ENCODE measurements around the gene PLEKHG2.

Gene PLEKHG2

GRCh38 chr19:39390451-39390750 is 22.1 kb upstream of the PLEKHG2 start:
- peak overlapping the region; percentile 92 to 99 (median 95) for H3K9ac ChIP-seq
- peak overlapping the region; percentile 76 to 95 (median 92) for H3K4me2 ChIP-seq
- H3K27ac ChIP-seq: peak overlapping the region; percentile 88 to 98 (median 96)
- H3K27me3 ChIP-seq: no peaks in the 10 kb centered on the region
- no peaks in the 10 kb centered on the region for H3K9me3 ChIP-seq (replicated peaks in 1 of 11)
- H3K4me1 ChIP-seq: peaks cover 24 to 67% (median 31%) of the 10 kb centered on the region in 10 experiments
- H3K4me3 ChIP-seq: peak overlapping the region; percentile 82 to 97 (median 88)
- no peak for TF ChIP-seq Cebpa-rat (IDR thresholded peaks at IDR 0.05)
- peaks cover 0 to 29% (median 9%) of the 10 kb centered on the region in 11 experiments; a peak in 12 of 22 replicates for H4K20me1 ChIP-seq
- H3K36me3 ChIP-seq: peaks cover 60 to 76% (median 67%) of the 10 kb centered on the region in 11 experiments

GRCh38 chr19:39390751-39391437 is 21.6 kb upstream of the PLEKHG2 start, which contains the start of the genes MED29 and PAF1:
Gene MED29, plus strand, starts transcription at chr19:39391378. Its CDS starts 45 bp downstream, at chr19:39391423.
Gene PAF1, minus strand, starts transcription at chr19:39391106. Its CDS starts 242 bp downstream, at chr19:39390864.
- H3K36me3 ChIP-seq: peaks cover 56 to 76% (median 67%) of the 10 kb centered on the region in 11 experiments

GRCh38 chr19:39397360-39398296 is 14.8 kb upstream of the PLEKHG2 start:
- no peak for TF ChIP-seq Cebpa-rat (IDR thresholded peaks at IDR 0.05)
- Histone ChIP-seq H3K36me3 (peaks cover 25 to 54% (median 39%) of the 10 kb centered on the region in 11 experiments), H3K4me2 (peak overlapping the region; percentile 61 to 99 (median 96)), H3K9me3 (replicated peaks in 1 of 11) (peaks cover 0 to 9% (median 4%) of the 10 kb centered on the region in 11 experiments; a peak in 4 of 22 replicates), H3K9ac (peak overlapping the region; percentile 81 to 99 (median 93)), H3K4me3 (peak overlapping the region in 9 of 10 experiments; percentile 23 to 62 (median 46); a peak in 15 of 20 replicates), H3K27ac (peak overlapping the region; percentile 89 to 100 (median 99)), H3K27me3 (no peaks in the 10 kb centered on the region), H3K4me1 (peaks cover 55 to 94% (median 69%) of the 10 kb centered on the region in 10 experiments), H4K20me1 (0 out of 22 replicates have a peak, but pooled peaks cover 0 to 6% (median 0%) of the 10 kb centered on the region in 11 experiments)

More at GRCh38 chr19:39390751-39391437, 21.6 kb upstream of the PLEKHG2 start, which contains the start of the genes MED29 and PAF1:
- Histone ChIP-seq H3K27me3 (no peaks in the 10 kb centered on the region), H3K4me1 (peaks cover 24 to 67% (median 31%) of the 10 kb centered on the region in 10 experiments), H3K4me2 (peak within 1 kb of the TSS; percentile 91 to 97 (median 93)), H3K9me3 (replicated peaks in 1 of 11) (no peaks in the 10 kb centered on the region), H3K4me3 (peak within 1 kb of the TSS; percentile 82 to 97 (median 88)), H4K20me1 (peaks cover 0 to 26% (median 5%) of the 10 kb centered on the region in 11 experiments; a peak in 12 of 22 replicates), H3K9ac (peak within 1 kb of the TSS; percentile 92 to 99 (median 95)), H3K27ac (peak within 1 kb of the TSS; percentile 88 to 98 (median 96))
- 0 out of 22 replicates have a peak, but pooled peaks of 1 of the 11 experiments have one; percentile 20 for TF ChIP-seq Cebpa-rat (IDR thresholded peaks at IDR 0.05)

DNA sequence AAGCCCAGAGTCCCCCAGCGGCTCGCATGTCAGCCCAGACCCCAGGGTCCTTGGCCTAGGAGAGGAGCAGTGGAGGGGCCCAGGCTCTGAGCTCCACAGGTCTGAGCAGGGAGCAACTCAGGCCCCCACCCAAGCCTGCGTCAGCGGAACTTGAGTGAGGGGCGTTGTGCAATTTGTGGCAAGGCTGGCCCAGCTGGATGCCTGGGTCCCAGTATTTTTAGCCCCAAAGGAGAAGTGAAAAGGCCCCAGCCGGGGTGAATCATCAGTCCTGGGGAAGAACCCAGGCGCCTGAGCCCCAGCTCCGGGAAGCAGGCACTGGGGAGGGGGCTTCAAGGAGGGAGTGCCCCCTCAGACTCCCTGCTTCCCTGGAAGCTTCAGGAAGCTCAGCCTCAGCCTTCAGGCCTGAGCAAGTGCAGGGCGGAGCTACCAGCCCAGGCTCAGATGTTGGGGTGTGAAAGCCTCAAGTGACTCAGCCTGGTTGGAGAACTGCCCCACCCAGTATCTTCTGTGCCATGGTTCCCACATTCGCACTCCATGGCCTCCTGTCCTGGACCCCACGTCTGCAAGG is 14.1 kb upstream of the PLEKHG2 start:
- Histone ChIP-seq H3K4me3 (peak overlapping the region in 9 of 10 experiments; percentile 23 to 62 (median 46); a peak in 15 of 20 replicates), H3K9ac (peak overlapping the region; percentile 81 to 99 (median 93)), H3K4me2 (peak overlapping the region; percentile 61 to 99 (median 96)), H3K9me3 (replicated peaks in 1 of 11) (peaks cover 0 to 9% (median 4%) of the 10 kb centered on the region in 11 experiments; a peak in 4 of 22 replicates), H3K27me3 (no peaks in the 10 kb centered on the region), H4K20me1 (0 out of 22 replicates have a peak, but pooled peaks cover 0 to 6% (median 0%) of the 10 kb centered on the region in 11 experiments), H3K4me1 (peaks cover 61 to 87% (median 69%) of the 10 kb centered on the region in 10 experiments), H3K27ac (peak overlapping the region; percentile 89 to 100 (median 99)), H3K36me3 (peaks cover 23 to 49% (median 36%) of the 10 kb centered on the region in 11 experiments)
- TF ChIP-seq Cebpa-rat (IDR thresholded peaks at IDR 0.05): peak; percentile 82 to 100 (median 97)

DNA sequence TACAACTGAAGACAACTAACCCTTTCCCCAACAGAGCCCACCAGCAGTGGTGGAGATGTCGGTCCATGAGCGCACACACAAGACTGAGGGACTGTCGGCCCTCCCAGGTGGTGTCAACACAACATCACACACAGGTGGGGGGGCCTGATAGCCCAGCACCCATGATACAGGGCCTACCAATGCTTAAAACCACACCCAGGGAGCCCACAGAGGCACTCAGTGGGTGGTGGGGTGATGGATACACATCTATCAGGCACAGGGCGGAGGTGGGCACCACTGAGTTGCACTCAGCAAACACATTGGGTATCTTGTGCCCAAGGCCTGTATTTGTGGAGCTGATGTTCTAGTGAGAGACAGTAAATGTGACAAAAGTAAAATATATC is 12.8 kb upstream of the PLEKHG2 start:
- Histone ChIP-seq H3K4me2 (peak overlapping the region; percentile 15 to 99 (median 96)), H3K9ac (peak overlapping the region; percentile 19 to 99 (median 93); a peak in 19 of 22 replicates), H3K4me3 (0 out of 20 replicates have a peak overlapping the region, but pooled peaks of 2 of the 10 experiments have one; percentile 8 to 25), H3K27me3 (no peaks in the 10 kb centered on the region), H3K9me3 (replicated peaks in 1 of 11) (peaks cover 0 to 9% (median 4%) of the 10 kb centered on the region in 11 experiments; a peak in 4 of 22 replicates), H3K4me1 (peaks cover 74 to 89% (median 78%) of the 10 kb centered on the region in 10 experiments), H3K36me3 (peaks cover 14 to 39% (median 26%) of the 10 kb centered on the region in 11 experiments), H3K27ac (peak overlapping the region; percentile 89 to 100 (median 99)), H4K20me1 (0 out of 22 replicates have a peak, but pooled peaks cover 0 to 6% (median 0%) of the 10 kb centered on the region in 11 experiments)
- TF ChIP-seq Cebpa-rat (IDR thresholded peaks at IDR 0.05): no peak

- Histone ChIP-seq H3K9me3 (replicated peaks in 1 of 11) (peaks cover 0 to 9% (median 4%) of the 10 kb centered on the region in 11 experiments; a peak in 4 of 22 replicates), H3K4me3 (0 out of 20 replicates have a peak overlapping the region, but pooled peaks of 2 of the 10 experiments have one; percentile 8 to 25), H3K9ac (peak overlapping the region in 10 of 11 experiments; percentile 45 to 99 (median 94); a peak in 17 of 22 replicates), H3K36me3 (peaks cover 10 to 36% (median 22%) of the 10 kb centered on the region in 11 experiments), H3K27ac (peak overlapping the region; percentile 89 to 100 (median 99)), H3K4me1 (peaks cover 75 to 90% (median 80%) of the 10 kb centered on the region in 10 experiments), H3K4me2 (peak overlapping the region; percentile 15 to 99 (median 96)), H4K20me1 (0 out of 22 replicates have a peak, but pooled peaks cover 0 to 6% (median 0%) of the 10 kb centered on the region in 11 experiments), H3K27me3 (no peaks in the 10 kb centered on the region)
- TF ChIP-seq Cebpa-rat (IDR thresholded peaks at IDR 0.05): no peak
Measured at GRCh38 chr19:39400061-39400460, 12.4 kb upstream of the PLEKHG2 start.

GRCh38 chr19:39401070-39401548 is 11.4 kb upstream of the PLEKHG2 start:
- Histone ChIP-seq H3K4me3 (peak overlapping the region in 4 of 10 experiments; percentile 0 to 71 (median 36); a peak in 5 of 20 replicates), H3K27ac (peak overlapping the region; percentile 96 to 100 (median 99)), H3K4me2 (peak overlapping the region; percentile 94 to 99 (median 97)), H3K9ac (peak overlapping the region; percentile 93 to 100 (median 97)), H3K36me3 (peaks cover 2 to 26% (median 14%) of the 10 kb centered on the region in 11 experiments; a peak in 16 of 22 replicates), H3K27me3 (no peaks in the 10 kb centered on the region), H3K4me1 (peaks cover 79 to 96% (median 89%) of the 10 kb centered on the region in 10 experiments), H4K20me1 (0 out of 22 replicates have a peak, but pooled peaks cover 0 to 6% (median 0%) of the 10 kb centered on the region in 11 experiments), H3K9me3 (replicated peaks in 1 of 11) (peaks cover 0 to 9% (median 4%) of the 10 kb centered on the region in 11 experiments; a peak in 4 of 22 replicates)
- no peak for TF ChIP-seq Cebpa-rat (IDR thresholded peaks at IDR 0.05)

Data from BLaER1 treated with 17β-estradiol and CSF1 and Interleukin-3, amounts not matched to agents 10 nM and 100 nM (cell line).